ENCODE data around the gene MAP4. TPM values are rescaled to one million over a fixed set of nuclear protein-coding genes. Genes with fewer than 3 reads are reported as not detected.

MAP4 gene
- total and polyA plus RNA-seq, 2 donors (not counting 3 experiments of a cell fraction or from before 2014, with no cell fraction given): 121 to 290 TPM

DNA sequence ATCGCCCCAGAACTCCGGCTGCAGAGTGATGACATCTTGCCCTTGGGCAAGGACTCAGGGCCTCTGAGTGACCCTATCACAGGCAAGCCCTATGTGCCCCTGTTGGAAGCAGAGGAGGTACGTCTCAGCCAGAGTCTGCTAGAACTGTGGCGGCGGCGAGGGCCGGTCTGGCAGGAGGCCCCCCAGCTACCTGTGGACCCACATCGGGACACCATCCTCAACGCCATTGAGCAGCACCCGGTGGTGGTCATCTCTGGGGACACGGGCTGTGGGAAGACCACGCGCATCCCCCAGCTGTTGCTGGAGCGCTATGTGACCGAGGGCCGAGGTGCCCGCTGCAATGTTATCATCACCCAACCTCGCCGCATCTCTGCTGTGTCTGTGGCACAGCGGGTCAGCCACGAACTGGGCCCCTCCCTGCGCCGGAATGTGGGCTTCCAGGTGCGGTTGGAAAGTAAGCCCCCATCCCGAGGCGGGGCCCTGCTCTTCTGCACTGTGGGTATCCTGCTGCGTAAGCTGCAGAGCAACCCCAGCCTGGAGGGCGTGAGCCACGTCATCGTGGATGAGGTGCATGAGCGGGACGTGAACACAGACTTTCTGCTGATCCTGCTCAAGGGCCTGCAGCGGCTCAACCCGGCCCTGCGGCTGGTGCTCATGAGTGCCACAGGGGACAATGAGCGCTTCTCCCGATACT is 169.9 kb downstream of the MAP4 start:
- Histone ChIP-seq H3K4me2 (ENCODE audit: insufficient read depth, low read length) (no peak overlapping the region), H3K9me1 (replicated peaks; ENCODE audit: control insufficient read depth, extremely low read depth, insufficient read depth, low read length) (no peaks in the 10 kb centered on the region), H3K27ac (ENCODE audit: insufficient read depth, low read depth, low read length) (no peak overlapping the region), H3K9ac (replicated peaks; ENCODE audit: extremely low read depth, insufficient read depth, low read length) (no peak overlapping the region), H3K27me3 (ENCODE audit: control insufficient read depth in 2 of 2, insufficient read depth in 2 of 2, low read length in 2 of 2) (no peaks in the 10 kb centered on the region), H3K4me1 (ENCODE audit: control insufficient read depth, extremely low read depth, insufficient read depth, low read length) (no peaks in the 10 kb centered on the region), H3K9me3 (replicated peaks; ENCODE audit: control insufficient read depth, insufficient read depth, low read length) (no peaks in the 10 kb centered on the region), H2AFZ (ENCODE audit: low read depth, low read length) (no peak overlapping the region), H3K79me2 (ENCODE audit: control insufficient read depth, insufficient read depth, low read length) (no peaks in the 10 kb centered on the region), H4K20me1 (replicated peaks; ENCODE audit: control insufficient read depth, extremely low read depth, insufficient read depth, low read length) (no peaks in the 10 kb centered on the region), H3K4me3 (replicated peaks in 1 of 3; ENCODE audit: insufficient read depth in 1 of 3, low read depth in 1 of 3, low read length in 3 of 3) (no peak overlapping the region), H3K36me3 (ENCODE audit: control insufficient read depth in 2 of 2, extremely low read depth in 1 of 2, insufficient read depth in 2 of 2, low read length in 2 of 2) (peaks cover 21 to 81% of the 10 kb centered on the region in 2 experiments)
- ChIA-PET POLR2A (no interaction called here), CTCF (no interaction called here)
- DNase-seq (ENCODE audit: low read depth, low spot score) (no peak), FAIRE-seq (no peak)
- dilution Hi-C loops (cut with MboI; ENCODE audit: extremely low pct_ligation_motif_present, low sequenced_read_pairs) (no loop called here), intact Hi-C loops (cut with micrococcal nuclease) (no loop called here)
- BruUV-seq (replicated peaks): no TSS peak
- TF ChIP-seq, protein P1, sequence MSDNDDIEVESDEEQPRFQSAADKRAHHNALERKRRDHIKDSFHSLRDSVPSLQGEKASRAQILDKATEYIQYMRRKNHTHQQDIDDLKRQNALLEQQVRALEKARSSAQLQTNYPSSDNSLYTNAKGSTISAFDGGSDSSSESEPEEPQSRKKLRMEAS (IDR thresholded peaks at IDR 0.05; ENCODE audit: insufficient read depth, insufficient read length): no peak
- TF ChIP-seq, protein P2, sequence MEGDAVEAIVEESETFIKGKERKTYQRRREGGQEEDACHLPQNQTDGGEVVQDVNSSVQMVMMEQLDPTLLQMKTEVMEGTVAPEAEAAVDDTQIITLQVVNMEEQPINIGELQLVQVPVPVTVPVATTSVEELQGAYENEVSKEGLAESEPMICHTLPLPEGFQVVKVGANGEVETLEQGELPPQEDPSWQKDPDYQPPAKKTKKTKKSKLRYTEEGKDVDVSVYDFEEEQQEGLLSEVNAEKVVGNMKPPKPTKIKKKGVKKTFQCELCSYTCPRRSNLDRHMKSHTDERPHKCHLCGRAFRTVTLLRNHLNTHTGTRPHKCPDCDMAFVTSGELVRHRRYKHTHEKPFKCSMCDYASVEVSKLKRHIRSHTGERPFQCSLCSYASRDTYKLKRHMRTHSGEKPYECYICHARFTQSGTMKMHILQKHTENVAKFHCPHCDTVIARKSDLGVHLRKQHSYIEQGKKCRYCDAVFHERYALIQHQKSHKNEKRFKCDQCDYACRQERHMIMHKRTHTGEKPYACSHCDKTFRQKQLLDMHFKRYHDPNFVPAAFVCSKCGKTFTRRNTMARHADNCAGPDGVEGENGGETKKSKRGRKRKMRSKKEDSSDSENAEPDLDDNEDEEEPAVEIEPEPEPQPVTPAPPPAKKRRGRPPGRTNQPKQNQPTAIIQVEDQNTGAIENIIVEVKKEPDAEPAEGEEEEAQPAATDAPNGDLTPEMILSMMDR (IDR thresholded peaks at IDR 0.05; ENCODE audit: extremely low read depth in 1 of 2, insufficient read depth in 1 of 2, low read depth in 1 of 2, low read length in 2 of 2): no peak
- TF ChIP-seq JUN (IDR thresholded peaks at IDR 0.05; ENCODE audit: borderline replicate concordance, insufficient read depth, insufficient read length, low read depth) (no peak), EZH2 (IDR thresholded peaks at IDR 0.05; ENCODE audit: borderline replicate concordance, low read depth, low read length, severe bottlenecking) (no peak), FOS (IDR thresholded peaks at IDR 0.05; ENCODE audit: borderline replicate concordance, insufficient read depth, low read length) (no peak), POLR2AphosphoS5 (IDR thresholded peaks at IDR 0.05; ENCODE audit: insufficient read depth, low read depth, low read length) (no peak), MYC (IDR thresholded peaks at IDR 0.05; ENCODE audit: low read depth, low read length) (no peak), POLR2A (IDR thresholded peaks at IDR 0.05; ENCODE audit: low read depth, low read length) (no peak), GATA2 (IDR thresholded peaks at IDR 0.05; ENCODE audit: insufficient read depth, insufficient read length, low read depth, low read length) (no peak)

Measured in endothelial cell of umbilical vein (primary cell).